Mammary epithelial cell (primary cell): ENCODE data around the gene CD320.

Source experiments
- CTCF ChIP-seq, 2 donors: IDR thresholded peaks in 1 of 2; conservative IDR thresholded peaks in 1 of 2; 2 replicates each; pipeline ENCODE4 v1.5.1; 2011 to 2012; ENCODE audit warnings: inconsistent platforms in 2 of 2, low read length in 2 of 2, mild to moderate bottlenecking in 2 of 2, control low read depth in 1 of 2, low read depth in 1 of 2; ENCODE audit not compliant: insufficient read depth in 1 of 2; ENCODE audit errors: extremely low read depth in 1 of 2
- EZH2 ChIP-seq: IDR thresholded peaks from 2 replicates; pipeline ENCODE4 v1.6.1; 2012; ENCODE audit warnings: low read length, inconsistent platforms, borderline replicate concordance

- TF ChIP-seq CTCF (conservative IDR thresholded peaks at IDR 0.05 in 1 of 2, IDR thresholded peaks at IDR 0.05 in 1 of 2; ENCODE audit: extremely low read depth in 1 of 2, insufficient read depth in 1 of 2, low read depth in 1 of 2, low read length in 2 of 2): no peak
- TF ChIP-seq EZH2: no peak
Measured at GRCh38 chr19:8255426-8256125, 52.6 kb downstream of the CD320 start.
